NCI-H524 (cell line): ENCODE data around the gene KLRF1.
"Not testable (repeated sequence)": the region's sequence is repeated elsewhere in the genome, so short reads cannot be mapped to it uniquely, and the experiment has no call there.

Experiments used
- DNase-seq, 2 experiments: peaks; one replicate each; lab custom pipeline; 2025; lab: John Stamatoyannopoulos, UW

Gene KLRF1

GRCh38 chr12:9870286-9870866, 43.1 kb downstream of the KLRF1 start:
- DNase-seq: no peak

GRCh38 chr12:9872162-9872561, 44.9 kb downstream of the KLRF1 start:
- DNase-seq: no peak

GRCh38 chr12:9872742-9873141, 45.5 kb downstream of the KLRF1 start:
- no peak for DNase-seq

GRCh38 chr12:9876120-9876519, 48.8 kb downstream of the KLRF1 start:
- not testable (repeated sequence) for DNase-seq

GRCh38 chr12:9880532-9881078, 53.3 kb downstream of the KLRF1 start:
- DNase-seq: no peak

GRCh38 chr12:9881246-9881645, 54.0 kb downstream of the KLRF1 start, which contains the start of gene KLRF2:
Gene KLRF2, plus strand, starts transcription at chr12:9881489. Its CDS starts 107 bp downstream, at chr12:9881596.
- DNase-seq: no peak

GRCh38 chr12:9881988-9882387, 54.7 kb downstream of the KLRF1 start:
- DNase-seq: no peak

GRCh38 chr12:9883175-9883574, 55.9 kb downstream of the KLRF1 start:
- no peak for DNase-seq

GRCh38 chr12:9888665-9889273, 61.5 kb downstream of the KLRF1 start:
- DNase-seq: no peak
